IPS-20b (cell line): ENCODE results near the gene NDRG3.

Experiments
- H3K27ac ChIP-seq: one replicate; pipeline ENCODE4 v1.5.1; 2013; ENCODE audit warnings: low read length
- H3K27me3 ChIP-seq: 2 replicates; pipeline ENCODE4 v1.6.1; 2013; ENCODE audit warnings: mild to moderate bottlenecking, low read length, inconsistent platforms; ENCODE audit not compliant: insufficient read depth
- H3K36me3 ChIP-seq: 2 replicates; pipeline ENCODE4 v1.6.1; 2013; ENCODE audit warnings: low read depth, mild to moderate bottlenecking, inconsistent platforms, low read length, moderate library complexity; ENCODE audit not compliant: insufficient read depth
- H3K4me1 ChIP-seq: 2 replicates; pipeline ENCODE4 v1.6.1; 2013; ENCODE audit warnings: mild to moderate bottlenecking, control low read depth, inconsistent platforms, low read length, moderate library complexity; ENCODE audit not compliant: insufficient read depth
- H3K4me3 ChIP-seq: 2 replicates; pipeline ENCODE4 v1.5.1; 2013; ENCODE audit warnings: mild to moderate bottlenecking, low read length, inconsistent platforms
- H3K9ac ChIP-seq: 2 replicates; pipeline ENCODE4 v1.6.1; 2013; ENCODE audit warnings: low read depth, mild to moderate bottlenecking, inconsistent platforms, low read length, moderate library complexity
- H3K9me3 ChIP-seq: 2 replicates; pipeline ENCODE4 v1.6.1; 2013; ENCODE audit warnings: mild to moderate bottlenecking, low read depth, low read length, inconsistent platforms; ENCODE audit not compliant: insufficient read depth

NDRG3 gene

DNA sequence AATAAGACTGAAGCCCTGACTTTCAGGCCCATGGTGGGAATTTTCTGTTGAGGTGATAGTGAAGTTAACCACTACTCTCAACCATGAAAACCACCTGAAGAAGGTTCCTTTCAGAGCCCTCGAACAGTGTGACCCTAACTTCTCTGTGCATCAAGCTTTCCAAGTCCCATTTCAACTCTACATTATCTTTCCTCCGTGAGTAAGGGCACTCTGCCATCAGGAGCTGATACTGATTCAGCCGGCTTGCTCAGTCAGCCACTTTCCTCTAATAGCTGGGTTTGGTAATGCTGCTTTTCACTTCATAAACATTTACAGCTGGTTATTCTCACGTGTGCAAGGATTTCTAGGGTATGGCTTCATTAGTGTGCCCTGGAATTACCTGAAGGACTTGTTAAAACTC, 89.2 kb downstream of the NDRG3 start:
- Histone ChIP-seq H3K9me3 (no peaks in the 10 kb centered on the region), H3K36me3 (peaks cover 3% of the 10 kb centered on the region; the same call in 1 of the 2 replicates), H3K27ac (no peak overlapping the region), H3K4me3 (no peak overlapping the region), H3K4me1 (no peaks in the 10 kb centered on the region), H3K27me3 (no peaks in the 10 kb centered on the region), H3K9ac (no peak overlapping the region)

DNA sequence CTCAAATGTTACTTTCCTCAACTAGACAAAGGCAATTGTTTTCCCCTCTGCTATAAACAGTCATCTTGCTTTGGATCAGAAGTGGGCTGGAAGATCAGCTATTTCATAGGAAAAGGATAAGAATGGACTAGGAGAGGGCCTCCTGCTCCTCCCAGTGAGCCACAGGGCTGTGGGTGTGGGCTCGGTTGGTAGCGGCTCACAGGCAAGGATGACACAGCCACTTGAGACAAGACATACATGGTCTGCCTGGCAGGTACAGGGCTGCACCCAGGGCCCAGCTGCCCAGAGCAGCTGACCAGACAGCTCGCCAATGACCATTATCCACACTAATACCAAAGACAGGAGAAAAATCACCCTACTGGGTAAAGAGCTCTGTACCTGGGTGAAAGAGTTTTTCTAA, 90.9 kb downstream of the NDRG3 start:
- Histone ChIP-seq H3K27ac (no peak overlapping the region), H3K4me3 (no peak overlapping the region), H3K27me3 (no peaks in the 10 kb centered on the region), H3K36me3 (peaks cover 3% of the 10 kb centered on the region; the same call in 1 of the 2 replicates), H3K9ac (no peak overlapping the region), H3K4me1 (no peaks in the 10 kb centered on the region), H3K9me3 (no peaks in the 10 kb centered on the region)

- Histone ChIP-seq H3K27me3 (no peaks in the 10 kb centered on the region), H3K9me3 (no peaks in the 10 kb centered on the region), H3K4me1 (no peaks in the 10 kb centered on the region), H3K9ac (no peak overlapping the region), H3K36me3 (0 out of 2 replicates have a peak, but pooled peaks cover 3% of the 10 kb centered on the region), H3K4me3 (no peak overlapping the region), H3K27ac (no peak overlapping the region)
Measured at GRCh38 chr20:36654506-36654905, 91.4 kb downstream of the NDRG3 start.

GRCh38 chr20:36653456-36653855, 92.4 kb downstream of the NDRG3 start:
- H3K9me3 ChIP-seq, result no peaks in the 10 kb centered on the region
- H3K4me3 ChIP-seq, result no peak overlapping the region
- no peaks in the 10 kb centered on the region for H3K27me3 ChIP-seq
- H3K4me1 ChIP-seq, result no peaks in the 10 kb centered on the region
- H3K27ac ChIP-seq, result no peak overlapping the region
- H3K36me3 ChIP-seq, result 0 out of 2 replicates have a peak, but pooled peaks cover 3% of the 10 kb centered on the region
- no peak overlapping the region; the same call in 1 of the 2 replicates for H3K9ac ChIP-seq

GRCh38 chr20:36647196-36648121, 98.4 kb downstream of the NDRG3 start:
- no peak overlapping the region for H3K27ac ChIP-seq
- no peak overlapping the region for H3K4me3 ChIP-seq
- no peak overlapping the region for H3K9ac ChIP-seq
- no peaks in the 10 kb centered on the region for H3K27me3 ChIP-seq
- H3K9me3 ChIP-seq, result no peaks in the 10 kb centered on the region
- no peaks in the 10 kb centered on the region for H3K36me3 ChIP-seq
- peaks cover 9% of the 10 kb centered on the region; the same call in 1 of the 2 replicates for H3K4me1 ChIP-seq

DNA sequence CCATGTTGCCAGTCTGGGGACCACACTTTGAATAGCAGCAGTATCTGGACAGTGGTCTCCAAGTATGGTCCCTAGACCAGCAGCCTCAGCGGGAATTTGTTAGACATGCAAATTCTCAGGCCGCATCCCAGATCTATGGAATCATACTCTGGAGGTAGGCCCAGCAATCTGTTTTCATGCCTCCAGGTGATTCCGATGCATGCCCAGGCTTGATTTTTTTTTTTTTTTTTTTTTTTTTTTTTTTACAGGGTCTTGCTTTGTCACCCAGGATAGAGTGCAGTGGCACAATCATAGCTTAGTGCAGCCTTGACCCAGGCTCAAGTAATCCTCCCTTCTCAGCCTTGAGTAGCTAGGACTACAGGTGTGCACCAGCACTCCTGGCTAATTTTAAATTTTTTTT, 99.2 kb downstream of the NDRG3 start:
- Histone ChIP-seq H3K9ac (no peak overlapping the region), H3K4me3 (no peak overlapping the region), H3K27me3 (no peaks in the 10 kb centered on the region), H3K4me1 (peaks cover 9% of the 10 kb centered on the region; the same call in 1 of the 2 replicates), H3K27ac (no peak overlapping the region), H3K36me3 (no peaks in the 10 kb centered on the region), H3K9me3 (no peaks in the 10 kb centered on the region)

DNA sequence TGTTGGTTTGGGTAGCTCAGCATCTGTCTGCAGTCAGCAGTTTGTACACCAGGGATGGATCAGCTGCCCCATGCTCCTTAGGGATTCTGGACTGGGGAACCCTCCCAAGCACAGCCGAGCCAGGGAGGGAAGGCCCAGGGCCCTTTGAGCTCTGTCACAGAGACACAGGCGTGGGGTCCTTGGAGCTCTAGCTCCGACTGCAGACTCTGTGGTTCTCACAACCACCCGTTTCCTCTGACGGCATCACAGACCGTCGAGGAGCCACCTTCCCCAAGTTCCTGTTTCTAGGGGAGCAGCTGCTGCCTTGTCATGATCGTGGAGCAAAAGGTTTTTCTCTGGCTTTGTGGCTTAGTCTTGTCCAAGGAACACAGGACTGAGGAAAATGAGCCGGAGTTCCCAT, 99.9 kb downstream of the NDRG3 start, which contains the start of gene SLA2:
Gene SLA2, minus strand, starts transcription at position 199 of the 400 bp plus-strand sequence. CDS start 4,861 bp downstream, outside the sequence.
- Histone ChIP-seq H3K4me3 (no peak within 1 kb of the TSS), H3K36me3 (no peaks in the 10 kb centered on the region), H3K27ac (no peak within 1 kb of the TSS), H3K9ac (no peak within 1 kb of the TSS), H3K9me3 (no peaks in the 10 kb centered on the region), H3K4me1 (peaks cover 9% of the 10 kb centered on the region; the same call in 1 of the 2 replicates), H3K27me3 (no peaks in the 10 kb centered on the region)

GRCh38 chr20:36645353-36645752, 100.5 kb downstream of the NDRG3 start:
- Histone ChIP-seq H3K4me3 (no peak overlapping the region), H3K4me1 (peaks cover 9% of the 10 kb centered on the region; the same call in 1 of the 2 replicates), H3K9ac (no peak overlapping the region), H3K27me3 (no peaks in the 10 kb centered on the region), H3K36me3 (no peaks in the 10 kb centered on the region), H3K27ac (no peak overlapping the region), H3K9me3 (no peaks in the 10 kb centered on the region)

GRCh38 chr20:36644706-36645095, 101.2 kb downstream of the NDRG3 start:
- Histone ChIP-seq H3K27ac (no peak overlapping the region), H3K36me3 (no peaks in the 10 kb centered on the region), H3K27me3 (no peaks in the 10 kb centered on the region), H3K9ac (no peak overlapping the region), H3K4me3 (no peak overlapping the region), H3K9me3 (no peaks in the 10 kb centered on the region), H3K4me1 (peaks cover 9% of the 10 kb centered on the region; the same call in 1 of the 2 replicates)

- no peak overlapping the region for H3K27ac ChIP-seq
- H3K36me3 ChIP-seq, result no peaks in the 10 kb centered on the region
- no peaks in the 10 kb centered on the region for H3K9me3 ChIP-seq
- peaks cover 9% of the 10 kb centered on the region; the same call in 1 of the 2 replicates for H3K4me1 ChIP-seq
- no peak overlapping the region for H3K9ac ChIP-seq
- no peak overlapping the region for H3K4me3 ChIP-seq
- H3K27me3 ChIP-seq, result no peaks in the 10 kb centered on the region
Measured at GRCh38 chr20:36644032-36644705, 101.7 kb downstream of the NDRG3 start.

GRCh38 chr20:36642136-36642535, 103.8 kb downstream of the NDRG3 start:
- Histone ChIP-seq H3K27me3 (no peaks in the 10 kb centered on the region), H3K36me3 (no peaks in the 10 kb centered on the region), H3K4me1 (peaks cover 9% of the 10 kb centered on the region; the same call in 1 of the 2 replicates), H3K4me3 (no peak overlapping the region), H3K9ac (no peak overlapping the region), H3K27ac (no peak overlapping the region), H3K9me3 (no peaks in the 10 kb centered on the region)
